Measurements from ENCODE around the gene ALCAM. TPM values are rescaled to one million over a fixed set of nuclear protein-coding genes. Genes with fewer than 3 reads are reported as not detected.

The ALCAM gene
- total and polyA plus RNA-seq, 2 of the 8 experiments (the other 6 are each of a cell fraction or from before 2014, with no cell fraction given), result 10.8 to 33.0 TPM

- no peak for TF ChIP-seq CTCF (IDR thresholded peaks at IDR 0.05; ENCODE audit: control extremely low read depth in 1 of 3, insufficient read depth in 1 of 3, low read depth in 1 of 3, low read length in 3 of 3)
Measured at GRCh38 chr3:105339946-105340345, 26.8 kb upstream of the ALCAM start (continued).

Measured in H1 (cell line).